Gastroesophageal sphincter (tissue), 3 donors: Measurements from ENCODE around the gene RABL3.

ENCODE experiments used
- POLR2A ChIP-seq, 2 donors: fragments of 450-650 bp; IDR thresholded peaks; one replicate each; pipeline ENCODE4 v1.6.1; 2017; ENCODE audit warnings: antibody characterized with exemption in 2 of 2, mild to moderate bottlenecking in 2 of 2, moderate library complexity in 1 of 2
- TF ChIP-seq, protein P1 (sequence below), 4 experiments: fragments of 200-600 bp in 2 of 4; fragments of 450-650 bp in 2 of 4; sonication (generic) in 1 of 4; IDR thresholded peaks; one replicate each; pipeline ENCODE4 v1.5.1; 2017 to 2019; ENCODE audit warnings: antibody characterized with exemption in 4 of 4, mild to moderate bottlenecking in 2 of 4, moderate library complexity in 2 of 4

DNA sequence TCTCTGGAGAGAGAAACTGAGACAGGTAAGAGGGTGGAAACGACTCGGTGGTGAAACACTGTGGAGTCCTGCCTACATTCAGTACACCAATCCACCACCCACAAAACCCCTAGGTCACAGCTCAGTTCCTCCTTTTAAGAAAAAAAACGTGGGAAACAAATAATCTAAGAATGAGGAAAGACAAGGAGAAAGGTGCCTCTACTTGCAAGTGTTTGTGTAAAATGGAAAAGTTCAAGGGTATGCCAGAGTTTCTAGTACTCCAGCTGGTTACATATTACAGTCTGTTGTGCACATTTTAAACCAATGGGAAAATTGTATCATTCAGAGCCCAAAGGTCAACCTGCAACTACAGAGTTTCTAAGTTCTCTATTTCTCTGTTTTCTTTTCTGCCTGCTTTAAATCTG is 92.5 kb downstream of the RABL3 start:
- TF ChIP-seq, protein P1, sequence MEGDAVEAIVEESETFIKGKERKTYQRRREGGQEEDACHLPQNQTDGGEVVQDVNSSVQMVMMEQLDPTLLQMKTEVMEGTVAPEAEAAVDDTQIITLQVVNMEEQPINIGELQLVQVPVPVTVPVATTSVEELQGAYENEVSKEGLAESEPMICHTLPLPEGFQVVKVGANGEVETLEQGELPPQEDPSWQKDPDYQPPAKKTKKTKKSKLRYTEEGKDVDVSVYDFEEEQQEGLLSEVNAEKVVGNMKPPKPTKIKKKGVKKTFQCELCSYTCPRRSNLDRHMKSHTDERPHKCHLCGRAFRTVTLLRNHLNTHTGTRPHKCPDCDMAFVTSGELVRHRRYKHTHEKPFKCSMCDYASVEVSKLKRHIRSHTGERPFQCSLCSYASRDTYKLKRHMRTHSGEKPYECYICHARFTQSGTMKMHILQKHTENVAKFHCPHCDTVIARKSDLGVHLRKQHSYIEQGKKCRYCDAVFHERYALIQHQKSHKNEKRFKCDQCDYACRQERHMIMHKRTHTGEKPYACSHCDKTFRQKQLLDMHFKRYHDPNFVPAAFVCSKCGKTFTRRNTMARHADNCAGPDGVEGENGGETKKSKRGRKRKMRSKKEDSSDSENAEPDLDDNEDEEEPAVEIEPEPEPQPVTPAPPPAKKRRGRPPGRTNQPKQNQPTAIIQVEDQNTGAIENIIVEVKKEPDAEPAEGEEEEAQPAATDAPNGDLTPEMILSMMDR (IDR thresholded peaks at IDR 0.05), result no peak
- TF ChIP-seq POLR2A (IDR thresholded peaks at IDR 0.05), result no peak
